ENCODE measurements around the gene XK.

The XK gene

DNA sequence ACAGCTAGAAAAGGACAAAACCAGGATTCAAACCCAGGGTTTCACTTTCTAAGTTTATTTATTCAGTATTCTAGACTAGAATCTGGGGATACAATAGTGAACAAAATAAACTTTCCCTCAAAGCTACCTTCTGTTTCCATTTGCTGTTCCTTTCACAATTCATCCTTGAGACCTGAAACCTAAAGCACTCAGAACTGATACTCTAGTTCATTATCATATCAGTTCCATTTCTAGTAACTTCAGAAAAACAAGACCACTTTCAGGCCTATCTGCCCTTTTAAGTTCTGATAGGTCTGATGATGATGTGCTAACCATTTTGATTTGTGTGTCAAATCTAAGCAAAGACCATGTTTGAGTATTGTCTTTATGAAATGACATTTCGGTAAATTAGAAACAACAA, 7.8 kb upstream of the XK start:
- H3K4me3 ChIP-seq (ENCODE audit: low read depth, low read length), result no peak overlapping the region
- no peak for DNase-seq (ENCODE audit: low read depth)

DNA sequence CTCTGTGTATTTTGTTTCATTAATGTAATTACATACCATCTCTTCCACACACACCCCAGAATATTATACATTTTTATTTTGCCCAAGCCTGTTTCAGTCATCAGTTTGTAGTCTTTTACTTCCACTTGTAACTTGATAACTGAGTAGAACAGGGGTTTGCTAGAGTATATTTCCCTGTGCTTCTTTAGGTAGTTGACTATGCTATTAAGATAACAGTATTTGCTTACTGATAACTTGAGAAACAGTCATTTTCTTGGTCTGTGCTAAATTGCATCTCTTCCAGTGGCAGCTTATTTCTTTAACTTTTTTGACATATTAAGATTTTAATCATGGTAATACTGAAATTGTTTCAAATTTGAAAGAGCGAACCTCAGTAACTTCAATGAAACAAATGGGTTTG, 7.0 kb upstream of the XK start:
- DNase-seq (ENCODE audit: low read depth), result no peak
- H3K4me3 ChIP-seq (ENCODE audit: low read depth, low read length), result no peak overlapping the region

DNA sequence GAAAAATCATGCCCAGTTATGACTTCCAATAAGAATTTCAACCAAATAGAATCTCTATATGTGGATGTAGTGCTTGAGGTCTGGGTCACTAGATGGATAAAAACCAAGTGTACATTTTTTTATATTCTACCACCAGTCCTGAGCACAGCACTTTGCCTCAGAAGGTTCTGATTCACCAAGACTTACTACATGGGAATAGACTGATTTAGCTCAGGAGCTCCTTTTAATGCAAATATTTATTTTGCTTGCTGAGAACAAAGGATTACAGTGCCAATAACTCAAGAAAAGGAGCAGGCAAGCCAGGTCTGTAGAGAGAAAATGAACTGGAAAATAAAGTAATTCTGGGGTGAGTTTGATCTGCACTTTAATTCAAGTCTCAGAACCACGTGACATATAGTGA, 6.4 kb upstream of the XK start:
- DNase-seq (ENCODE audit: low read depth), result no peak
- no peak overlapping the region for H3K4me3 ChIP-seq (ENCODE audit: low read depth, low read length)

GRCh38 chrX:37679888-37680287, 5.7 kb upstream of the XK start:
- no peak overlapping the region for H3K4me3 ChIP-seq (ENCODE audit: low read depth, low read length)
- DNase-seq (ENCODE audit: low read depth), result no peak

DNA sequence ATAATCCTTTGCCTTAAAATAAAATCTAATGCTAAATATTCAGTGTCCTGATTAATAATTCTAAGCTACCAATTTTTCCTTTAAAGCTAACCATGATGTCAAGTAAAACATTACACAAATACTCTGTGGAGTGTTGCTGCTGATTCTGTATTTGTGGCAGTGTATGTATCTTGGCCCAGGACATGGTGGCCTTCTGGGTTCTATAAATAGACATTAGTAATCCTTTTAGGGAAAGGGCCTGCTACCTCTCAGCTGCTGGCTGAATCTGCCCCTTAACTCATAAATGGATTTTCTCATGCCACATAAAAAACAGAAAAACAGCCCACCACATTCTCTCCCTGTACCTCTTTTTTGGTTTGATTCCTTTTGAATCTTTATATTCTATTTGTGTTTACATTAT, 1.2 kb upstream of the XK start:
- no peak overlapping the region for H3K4me3 ChIP-seq (ENCODE audit: low read depth, low read length)
- DNase-seq (ENCODE audit: low read depth), result no peak

GRCh38 chrX:37684973-37685372, 618 bp upstream of the XK start:
- DNase-seq (ENCODE audit: low read depth), result no peak
- no peak overlapping the region for H3K4me3 ChIP-seq (ENCODE audit: low read depth, low read length)

GRCh38 chrX:37686369-37686995, 891 bp downstream of the XK start:
- no peak for DNase-seq (ENCODE audit: low read depth)
- no peak overlapping the region for H3K4me3 ChIP-seq (ENCODE audit: low read depth, low read length)

GRCh38 chrX:37686996-37687395, 1.4 kb downstream of the XK start:
- DNase-seq (ENCODE audit: low read depth), result no peak
- H3K4me3 ChIP-seq (ENCODE audit: low read depth, low read length), result no peak overlapping the region

DNA sequence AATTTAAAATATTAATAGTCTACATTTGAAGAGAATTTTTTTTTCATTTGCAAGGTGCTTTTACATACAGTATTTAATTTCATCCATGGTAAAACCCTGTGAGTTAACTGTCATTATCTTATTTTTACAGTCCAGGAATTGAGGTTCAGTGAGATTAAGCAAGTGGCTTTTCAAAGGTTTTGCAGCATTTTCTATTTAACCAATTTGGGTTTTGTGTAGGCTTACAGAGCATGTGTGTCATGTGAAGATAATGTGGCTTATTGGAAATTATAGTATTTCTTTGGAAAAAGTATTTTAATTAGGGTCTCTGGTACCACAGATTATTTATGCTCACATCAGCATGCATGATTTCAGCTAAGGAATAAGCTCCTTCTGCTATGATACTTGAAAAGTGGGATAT, 4.5 kb downstream of the XK start:
- H3K4me3 ChIP-seq (ENCODE audit: low read depth, low read length), result no peak overlapping the region
- DNase-seq (ENCODE audit: low read depth), result no peak

DNA sequence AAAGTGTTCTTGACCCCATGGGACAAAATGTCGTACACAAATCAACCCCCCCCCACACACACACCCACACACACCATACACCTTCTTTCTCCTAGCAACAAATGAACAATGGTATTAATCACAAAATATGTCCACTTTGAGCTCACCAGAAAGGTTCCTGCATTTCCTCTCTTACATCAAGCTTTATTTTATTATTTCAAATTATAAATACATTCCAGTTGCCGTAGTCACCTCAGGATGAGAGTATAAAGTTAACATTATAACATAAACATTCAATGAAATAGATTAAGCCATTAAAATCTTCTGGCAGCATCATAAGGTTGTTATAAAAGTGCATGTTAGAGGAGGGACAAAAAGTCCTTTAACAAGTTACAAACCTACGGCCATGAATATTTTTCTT, 7.3 kb downstream of the XK start:
- no peak overlapping the region for H3K4me3 ChIP-seq (ENCODE audit: low read depth, low read length)
- DNase-seq (ENCODE audit: low read depth), result no peak

GRCh38 chrX:37697169-37697760, 11.7 kb downstream of the XK start:
- no peak overlapping the region for H3K4me3 ChIP-seq (ENCODE audit: low read depth, low read length)
- DNase-seq (ENCODE audit: low read depth), result no peak

- no peak for DNase-seq (ENCODE audit: low read depth)
- H3K4me3 ChIP-seq (ENCODE audit: low read depth, low read length), result no peak overlapping the region
These were observed 16.0 kb downstream of the XK start for GRCh38 chrX:37701588-37701987.

GRCh38 chrX:37711991-37712390, 26.4 kb downstream of the XK start:
- no peak overlapping the region for H3K4me3 ChIP-seq (ENCODE audit: low read depth, low read length)
- no peak for DNase-seq (ENCODE audit: low read depth)

GRCh38 chrX:37712458-37712857, 26.9 kb downstream of the XK start:
- DNase-seq (ENCODE audit: low read depth), result no peak
- H3K4me3 ChIP-seq (ENCODE audit: low read depth, low read length), result no peak overlapping the region

DNA sequence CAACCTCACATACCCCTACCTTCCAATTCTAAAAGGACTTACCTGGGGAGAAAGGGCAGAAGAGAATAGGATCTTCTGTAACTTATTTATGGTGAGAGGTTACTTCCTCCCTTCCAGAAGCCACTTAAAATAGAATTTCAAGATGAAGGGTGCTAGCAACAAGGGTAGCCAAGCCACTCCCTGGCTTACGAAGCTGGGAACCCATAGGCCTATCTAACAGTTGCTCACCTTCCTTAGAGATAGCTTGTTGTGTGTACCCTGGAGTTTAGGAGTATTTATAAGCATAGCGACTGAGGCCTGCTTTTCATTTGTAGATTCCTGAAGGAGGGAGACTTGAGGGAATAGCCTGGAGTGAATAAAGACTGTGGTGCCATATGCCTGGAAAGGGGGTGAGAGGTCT, 28.9 kb downstream of the XK start:
- no peak overlapping the region for H3K4me3 ChIP-seq (ENCODE audit: low read depth, low read length)
- DNase-seq (ENCODE audit: low read depth), result no peak

DNA sequence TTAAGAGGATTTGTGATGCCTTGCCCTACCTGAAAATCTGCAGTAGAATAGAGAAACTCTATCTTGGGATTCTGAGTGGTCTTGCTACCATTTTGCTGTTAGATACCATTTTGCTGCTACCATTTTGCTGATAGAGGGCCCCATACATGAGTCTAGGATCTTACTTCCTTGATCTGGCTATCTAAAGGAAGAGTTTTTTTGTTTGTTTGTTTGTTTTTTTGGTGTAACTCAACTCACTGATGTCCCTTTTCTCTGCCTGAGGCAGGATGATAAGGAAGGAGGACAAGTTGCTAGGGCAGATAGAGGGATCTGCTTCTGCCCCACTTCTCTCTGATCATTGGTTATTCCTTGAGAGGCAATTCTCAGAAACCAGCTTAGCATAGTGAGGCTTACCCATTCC, 31.0 kb downstream of the XK start:
- H3K4me3 ChIP-seq (ENCODE audit: low read depth, low read length), result no peak overlapping the region
- no peak for DNase-seq (ENCODE audit: low read depth)

- DNase-seq (ENCODE audit: low read depth), result no peak
- no peak overlapping the region for H3K4me3 ChIP-seq (ENCODE audit: low read depth, low read length)
These were observed 32.1 kb downstream of the XK start for GRCh38 chrX:37717708-37718107.

DNA sequence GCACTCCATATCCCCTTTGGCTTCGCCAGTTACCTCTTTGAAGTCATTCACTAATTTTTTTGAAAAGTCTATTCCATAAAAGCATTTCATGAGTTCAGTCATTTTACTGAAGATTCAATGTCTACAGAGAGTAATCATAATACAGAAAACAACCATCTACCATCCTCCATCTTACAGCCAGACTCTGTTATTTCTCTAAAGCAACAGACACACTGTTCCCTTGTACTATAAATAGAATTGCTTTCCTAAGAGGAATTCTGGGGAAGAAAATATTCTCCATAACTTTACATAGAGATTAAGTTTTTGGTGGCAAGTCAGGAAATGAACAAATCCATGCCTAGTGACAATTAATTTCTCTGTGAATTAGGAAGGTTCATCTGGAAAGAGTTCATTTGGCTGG, 37.0 kb downstream of the XK start:
- DNase-seq (ENCODE audit: low read depth), result no peak
- no peak overlapping the region for H3K4me3 ChIP-seq (ENCODE audit: low read depth, low read length)

- no peak for DNase-seq (ENCODE audit: low read depth)
- no peak overlapping the region for H3K4me3 ChIP-seq (ENCODE audit: low read depth, low read length)
These were observed 40.8 kb downstream of the XK start for GRCh38 chrX:37726346-37726745.

GRCh38 chrX:37745354-37745753, 59.8 kb downstream of the XK start:
- DNase-seq (ENCODE audit: low read depth), result peak; percentile 11
- no peak overlapping the region for H3K4me3 ChIP-seq (ENCODE audit: low read depth, low read length)

GRCh38 chrX:37745835-37746217, 60.2 kb downstream of the XK start:
- DNase-seq (ENCODE audit: low read depth), result no peak
- H3K4me3 ChIP-seq (ENCODE audit: low read depth, low read length), result no peak overlapping the region

All from skeletal muscle cell (primary cell).